ENCODE measurements around the gene DHH.

- TF ChIP-seq CTCF (conservative IDR thresholded peaks at IDR 0.05; ENCODE audit: low read depth, low read length) (no peak), EZH2 (IDR thresholded peaks at IDR 0.05; ENCODE audit: borderline replicate concordance, low read depth, low read length, poor library complexity, severe bottlenecking) (no peak)
These were observed 44.4 kb upstream of the DHH start for GRCh38 chr12:49138999-49139398.

All from A673 (cell line).